RWPE2 (cell line): ENCODE data around the gene FYB1.

ENCODE experiments used
- ATAC-seq: fragments of 200-7000 bp; cut with Tn5 transposase; 3 replicates; pipeline ENCODE4 v1.9.1; 2021; ENCODE audit warnings: low read depth
- DNase-seq: peaks from one replicate; pipeline ENCODE4 v3.0.0-alpha.2; 2020; ENCODE audit warnings: low spot score
- H3K27ac ChIP-seq: fragments of 450-650 bp; 2 replicates; pipeline ENCODE4 v1.5.1; 2017; ENCODE audit warnings: mild to moderate bottlenecking; ENCODE audit not compliant: poor library complexity, severe bottlenecking
- H3K27me3 ChIP-seq: fragments of 250-450 bp; sonication (Bioruptor Pico); 2 replicates; pipeline ENCODE4 v1.5.1; 2021; ENCODE audit warnings: mild to moderate bottlenecking, moderate library complexity; ENCODE audit not compliant: insufficient read depth, poor library complexity, severe bottlenecking
- H3K36me3 ChIP-seq: fragments of 250-450 bp; sonication (Bioruptor Pico); 2 replicates; pipeline ENCODE4 v1.5.1; 2020; ENCODE audit warnings: low read depth, mild to moderate bottlenecking, moderate library complexity
- H3K4me1 ChIP-seq: fragments of 250-450 bp; sonication (Bioruptor Pico); 2 replicates; pipeline ENCODE4 v1.5.1; 2021; ENCODE audit warnings: mild to moderate bottlenecking, moderate library complexity; ENCODE audit not compliant: insufficient read depth, poor library complexity, severe bottlenecking
- H3K4me3 ChIP-seq: fragments of 250-450 bp; sonication (Bioruptor Pico); 2 replicates; pipeline ENCODE4 v1.5.1; 2021; ENCODE audit warnings: mild to moderate bottlenecking, moderate library complexity; ENCODE audit not compliant: severe bottlenecking
- H3K9me3 ChIP-seq: fragments of 250-450 bp; sonication (Bioruptor Pico); 2 replicates; pipeline ENCODE4 v1.5.1; 2021; ENCODE audit warnings: mild to moderate bottlenecking, moderate library complexity; ENCODE audit not compliant: severe bottlenecking
- TF ChIP-seq, protein P1 (sequence below): fragments of 450-650 bp; IDR thresholded peaks from one replicate; pipeline ENCODE4 v1.5.1; 2017; ENCODE audit warnings: mild to moderate bottlenecking, moderate library complexity; ENCODE audit not compliant: poor library complexity, severe bottlenecking

FYB1 gene

DNA sequence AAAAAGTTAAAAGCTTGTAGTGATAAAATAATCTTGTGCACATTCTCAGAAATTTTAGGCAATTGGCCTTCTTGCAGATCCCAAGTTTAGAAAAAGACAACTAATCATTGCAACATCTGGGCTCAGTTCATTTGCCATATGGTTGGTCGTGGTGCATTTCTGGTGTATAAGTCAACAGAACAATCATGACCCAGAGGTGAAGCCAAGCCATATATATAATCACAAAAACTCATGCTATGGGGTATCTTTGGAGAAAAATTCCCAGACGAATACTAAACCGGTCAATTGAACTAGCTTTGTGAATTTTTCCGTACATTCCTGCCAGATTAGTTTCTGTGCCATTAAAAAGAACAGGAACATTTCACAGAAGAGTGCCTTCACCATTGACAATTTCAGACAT, 50.3 kb downstream of the FYB1 start:
- Histone ChIP-seq H3K4me3 (no peak overlapping the region), H3K27ac (no peak overlapping the region), H3K9me3 (no peaks in the 10 kb centered on the region), H3K4me1 (peaks cover 3% of the 10 kb centered on the region), H3K27me3 (no peaks in the 10 kb centered on the region), H3K36me3 (no peaks in the 10 kb centered on the region)
- TF ChIP-seq, protein P1, sequence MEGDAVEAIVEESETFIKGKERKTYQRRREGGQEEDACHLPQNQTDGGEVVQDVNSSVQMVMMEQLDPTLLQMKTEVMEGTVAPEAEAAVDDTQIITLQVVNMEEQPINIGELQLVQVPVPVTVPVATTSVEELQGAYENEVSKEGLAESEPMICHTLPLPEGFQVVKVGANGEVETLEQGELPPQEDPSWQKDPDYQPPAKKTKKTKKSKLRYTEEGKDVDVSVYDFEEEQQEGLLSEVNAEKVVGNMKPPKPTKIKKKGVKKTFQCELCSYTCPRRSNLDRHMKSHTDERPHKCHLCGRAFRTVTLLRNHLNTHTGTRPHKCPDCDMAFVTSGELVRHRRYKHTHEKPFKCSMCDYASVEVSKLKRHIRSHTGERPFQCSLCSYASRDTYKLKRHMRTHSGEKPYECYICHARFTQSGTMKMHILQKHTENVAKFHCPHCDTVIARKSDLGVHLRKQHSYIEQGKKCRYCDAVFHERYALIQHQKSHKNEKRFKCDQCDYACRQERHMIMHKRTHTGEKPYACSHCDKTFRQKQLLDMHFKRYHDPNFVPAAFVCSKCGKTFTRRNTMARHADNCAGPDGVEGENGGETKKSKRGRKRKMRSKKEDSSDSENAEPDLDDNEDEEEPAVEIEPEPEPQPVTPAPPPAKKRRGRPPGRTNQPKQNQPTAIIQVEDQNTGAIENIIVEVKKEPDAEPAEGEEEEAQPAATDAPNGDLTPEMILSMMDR: no peak
- DNase-seq (no peak), ATAC-seq (no peak)

DNA sequence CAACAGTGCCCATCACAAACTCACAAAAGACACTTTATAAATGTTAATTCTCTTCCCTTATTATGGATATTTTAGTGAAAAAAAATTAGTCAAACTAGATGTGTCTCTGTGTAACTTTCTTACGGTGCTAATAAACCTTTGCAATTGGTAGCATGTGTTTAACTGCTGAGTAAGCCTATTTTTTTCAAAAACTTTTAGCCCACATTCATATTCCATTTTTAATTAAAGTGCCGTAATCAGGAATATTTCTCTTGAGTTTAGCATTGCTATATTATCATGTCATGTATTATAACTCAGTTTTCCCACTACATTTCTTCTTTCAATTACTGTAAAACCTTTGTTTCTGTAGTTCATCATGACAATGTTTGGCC, 51.4 kb downstream of the FYB1 start:
- no peak for ATAC-seq
- TF ChIP-seq, protein P1: no peak
- DNase-seq: no peak
- H3K27ac ChIP-seq: no peak overlapping the region
- no peaks in the 10 kb centered on the region for H3K9me3 ChIP-seq
- H3K4me3 ChIP-seq: no peak overlapping the region
- no peaks in the 10 kb centered on the region for H3K27me3 ChIP-seq
- no peaks in the 10 kb centered on the region for H3K36me3 ChIP-seq
- H3K4me1 ChIP-seq: peaks cover 3% of the 10 kb centered on the region

DNA sequence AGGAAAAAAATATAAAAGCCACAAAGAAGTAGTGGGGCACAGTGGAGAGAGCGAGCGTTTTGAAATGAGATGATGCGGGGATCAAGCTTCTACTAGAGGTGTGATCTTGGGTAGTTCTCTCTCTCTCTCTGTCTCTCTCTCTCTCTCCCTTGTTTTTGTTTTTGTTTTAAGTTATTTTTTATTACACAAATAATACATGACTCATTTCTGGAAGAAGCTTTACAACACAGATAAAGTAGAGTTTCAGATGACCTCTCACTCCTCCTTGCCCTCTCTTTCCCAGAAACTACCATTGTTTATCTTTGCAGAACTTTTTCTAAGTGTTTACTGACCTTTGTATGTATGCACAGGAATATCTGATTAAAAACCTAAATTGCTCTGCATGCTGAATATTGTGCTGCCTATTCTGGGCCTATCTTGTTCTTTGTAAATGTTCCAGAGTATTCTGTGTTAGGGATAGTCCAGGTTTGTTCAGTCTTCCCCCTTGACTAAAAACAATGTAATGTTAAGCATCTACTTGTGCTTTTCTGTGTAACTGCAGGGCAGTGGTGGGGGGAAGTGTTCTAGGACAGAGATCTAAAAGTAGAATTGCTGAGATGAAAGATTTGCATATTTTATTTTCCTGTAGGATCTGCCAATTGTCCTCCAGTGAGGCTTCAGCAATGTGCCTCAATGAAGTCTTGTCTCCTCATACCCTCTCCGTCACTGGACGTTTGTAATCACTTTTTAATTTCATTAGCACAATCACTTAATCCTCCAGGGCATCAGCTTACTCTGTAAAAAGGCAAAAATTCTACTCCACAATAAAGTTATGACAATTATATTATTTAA, 52.0 kb downstream of the FYB1 start:
- no peaks in the 10 kb centered on the region for H3K36me3 ChIP-seq
- ATAC-seq (no peak), DNase-seq (no peak)
- TF ChIP-seq, protein P1: no peak
- no peak overlapping the region for H3K4me3 ChIP-seq
- no peaks in the 10 kb centered on the region for H3K9me3 ChIP-seq
- H3K27ac ChIP-seq: no peak overlapping the region
- H3K4me1 ChIP-seq: peaks cover 3% of the 10 kb centered on the region
- no peaks in the 10 kb centered on the region for H3K27me3 ChIP-seq

DNA sequence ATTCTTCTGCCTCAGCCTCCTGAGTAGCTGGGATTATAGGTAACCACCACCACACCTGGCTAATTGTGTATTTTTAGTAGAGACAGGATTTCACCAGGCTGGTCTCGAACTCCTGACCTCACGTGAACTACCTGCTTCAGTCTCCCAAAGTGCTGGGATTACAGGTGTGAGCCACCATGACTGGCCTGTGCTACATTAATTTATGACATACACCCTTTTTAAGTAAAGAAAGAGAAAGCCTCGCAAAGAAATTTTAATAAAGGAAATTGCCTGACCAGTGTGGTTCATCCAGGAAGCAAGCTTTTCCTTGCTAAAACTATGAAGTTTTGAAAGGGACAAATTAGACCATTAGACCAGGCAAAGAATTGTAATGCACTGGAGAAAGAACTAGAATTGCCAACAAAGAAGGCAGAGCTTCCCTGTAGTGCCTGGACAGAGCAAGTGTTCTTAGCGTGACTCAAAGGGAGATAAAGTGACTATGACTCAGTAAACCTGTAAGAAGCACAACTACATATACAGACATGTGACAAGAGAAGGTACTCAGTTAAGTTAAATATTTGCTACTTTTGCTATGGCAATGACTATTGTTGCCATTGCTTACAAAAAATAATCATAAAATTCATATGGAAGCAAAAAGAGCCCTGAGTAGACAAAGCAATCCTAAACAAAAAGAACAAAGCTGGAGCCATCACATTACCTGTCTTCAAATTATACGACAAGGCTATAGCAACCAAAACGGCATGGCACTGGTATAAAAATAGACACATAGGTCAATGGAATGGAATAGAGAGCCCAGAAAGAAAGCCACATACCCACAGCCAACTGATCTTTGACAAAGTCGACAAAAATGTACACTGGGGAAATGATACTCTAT, 54.6 kb downstream of the FYB1 start:
- ATAC-seq (no peak), DNase-seq (no peak)
- Histone ChIP-seq H3K27ac (no peak overlapping the region), H3K4me3 (no peak overlapping the region), H3K4me1 (peaks cover 3% of the 10 kb centered on the region), H3K9me3 (no peaks in the 10 kb centered on the region), H3K27me3 (no peaks in the 10 kb centered on the region), H3K36me3 (no peaks in the 10 kb centered on the region)
- TF ChIP-seq, protein P1: no peak

DNA sequence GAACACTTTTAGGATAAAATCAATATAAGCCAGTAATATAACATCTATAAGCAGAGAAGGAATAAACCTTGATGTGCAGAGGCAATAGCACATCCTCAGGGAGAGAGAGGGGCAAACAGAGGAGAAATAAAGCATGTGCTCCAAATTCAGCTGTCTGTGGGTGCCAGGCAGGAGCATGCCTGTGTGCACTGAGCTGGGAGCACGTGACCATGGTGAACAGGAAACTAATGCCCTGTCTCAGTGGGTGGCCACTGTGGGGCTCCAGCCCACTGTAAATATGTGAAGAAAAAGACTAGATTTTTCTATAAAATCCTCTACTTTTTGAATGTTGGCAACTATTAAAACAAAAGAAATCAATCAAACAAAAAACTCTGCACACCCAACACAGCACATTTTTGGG, 55.3 kb downstream of the FYB1 start:
- no peaks in the 10 kb centered on the region for H3K27me3 ChIP-seq

More for the DNA sequence above, 55.3 kb downstream of the FYB1 start:
- Histone ChIP-seq H3K4me1 (peaks cover 3% of the 10 kb centered on the region), H3K4me3 (no peak overlapping the region), H3K27ac (no peak overlapping the region), H3K9me3 (no peaks in the 10 kb centered on the region), H3K36me3 (no peaks in the 10 kb centered on the region)
- DNase-seq (no peak), ATAC-seq (no peak)
- TF ChIP-seq, protein P1: no peak
